Type B pancreatic cell (in vitro differentiated cells): ENCODE measurements around the gene RBM39. TPM values are rescaled to one million over a fixed set of nuclear protein-coding genes. Genes with fewer than 3 reads are reported as not detected.
A peak's percentile ranks its signal among the peaks of the same experiment; 100 is the strongest.

ENCODE experiments used
- DNase-seq: peaks from one replicate; pipeline ENCODE4 v3.0.0; 2021; ENCODE audit warnings: mixed read lengths; ENCODE audit not compliant: unreplicated experiment; ENCODE audit errors: extremely low spot score
- H3K27ac Mint-ChIP-seq: 2 replicates; pipeline ENCODE4 v1.8.0; 2021; ENCODE audit warnings: mild to moderate bottlenecking, mixed read lengths
- H3K27me3 Mint-ChIP-seq: 2 replicates; pipeline ENCODE4 v1.8.0; 2021; ENCODE audit warnings: mixed read lengths
- H3K36me3 Mint-ChIP-seq: 2 replicates; pipeline ENCODE4 v1.8.0; 2021; ENCODE audit warnings: mixed read lengths
- H3K4me1 Mint-ChIP-seq: one replicate; pipeline ENCODE4 v1.8.0; 2021; ENCODE audit warnings: mixed read lengths; ENCODE audit not compliant: unreplicated experiment
- H3K4me3 Mint-ChIP-seq: 2 replicates; pipeline ENCODE4 v1.8.0; 2021; ENCODE audit warnings: mild to moderate bottlenecking, mixed read lengths
- H3K9me3 Mint-ChIP-seq: 2 replicates; pipeline ENCODE4 v1.8.0; 2021; ENCODE audit warnings: mixed read lengths
- CTCF ChIP-seq: fragments of 200-600 bp; sonication (generic); conservative IDR thresholded peaks from 2 replicates; pipeline ENCODE4 v1.5.0; 2021; ENCODE audit warnings: antibody characterized with exemption, mild to moderate bottlenecking
- total RNA-seq: library from RNA; stranded (reverse); gene quantifications from 2 replicates; pipeline ENCODE4 v1.2.1, GENCODE V29; 2021; ENCODE audit warnings: low replicate concordance

The RBM39 gene
- total RNA-seq, 1 donor from 2014 or later: 398 TPM

GRCh38 chr20:35704514-35705261 lies 37.4 kb downstream of the RBM39 start:
- peaks cover 9% of the 10 kb centered on the region for H3K4me1 Mint-ChIP-seq
- H3K27me3 Mint-ChIP-seq: no peaks in the 10 kb centered on the region
- peaks cover 21% of the 10 kb centered on the region for H3K36me3 Mint-ChIP-seq
- DNase-seq: no peak
- no peak overlapping the region for H3K27ac Mint-ChIP-seq
- H3K9me3 Mint-ChIP-seq: no peaks in the 10 kb centered on the region
- TF ChIP-seq CTCF: no peak
- H3K4me3 Mint-ChIP-seq: no peak overlapping the region

GRCh38 chr20:35702824-35703695 lies 39.0 kb downstream of the RBM39 start:
- H3K4me1 Mint-ChIP-seq: peaks cover 15% of the 10 kb centered on the region
- no peaks in the 10 kb centered on the region for H3K27me3 Mint-ChIP-seq
- no peak overlapping the region for H3K4me3 Mint-ChIP-seq
- H3K9me3 Mint-ChIP-seq: no peaks in the 10 kb centered on the region
- no peak for TF ChIP-seq CTCF
- H3K27ac Mint-ChIP-seq: no peak overlapping the region
- H3K36me3 Mint-ChIP-seq: peaks cover 14% of the 10 kb centered on the region
- DNase-seq: no peak

GRCh38 chr20:35702051-35702823 lies 39.8 kb downstream of the RBM39 start:
- peaks cover 14% of the 10 kb centered on the region for H3K36me3 Mint-ChIP-seq
- peak overlapping the region; percentile 55 for H3K27ac Mint-ChIP-seq
- H3K9me3 Mint-ChIP-seq: no peaks in the 10 kb centered on the region

GRCh38 chr20:35700625-35701148 lies 41.4 kb downstream of the RBM39 start:
- Mint-ChIP-seq H3K9me3 (no peaks in the 10 kb centered on the region), H3K4me1 (peaks cover 23% of the 10 kb centered on the region), H3K36me3 (peaks cover 11% of the 10 kb centered on the region), H3K4me3 (peak overlapping the region; percentile 92), H3K27me3 (no peaks in the 10 kb centered on the region), H3K27ac (peak overlapping the region; percentile 85)
- TF ChIP-seq CTCF: no peak
- DNase-seq: no peak

More at GRCh38 chr20:35702051-35702823, 39.8 kb downstream of the RBM39 start:
- Mint-ChIP-seq H3K27me3 (no peaks in the 10 kb centered on the region), H3K4me1 (peaks cover 23% of the 10 kb centered on the region), H3K4me3 (peak overlapping the region; percentile 52)
- DNase-seq: no peak
- no peak for TF ChIP-seq CTCF

- no peak for DNase-seq
- Mint-ChIP-seq H3K4me3 (peak overlapping the region; percentile 92), H3K27me3 (no peaks in the 10 kb centered on the region), H3K9me3 (no peaks in the 10 kb centered on the region), H3K4me1 (peaks cover 23% of the 10 kb centered on the region), H3K36me3 (peaks cover 11% of the 10 kb centered on the region), H3K27ac (peak overlapping the region; percentile 85)
- TF ChIP-seq CTCF: no peak
Observed at GRCh38 chr20:35699957-35700624, 42.0 kb downstream of the RBM39 start.
